SK-N-SH (cell line): ENCODE measurements around the gene KLHDC10. TPM values are rescaled to one million over a fixed set of nuclear protein-coding genes. Genes with fewer than 3 reads are reported as not detected.

Experiments
- CTCF ChIA-PET: fragments of 300-600, 350-600 bp; formaldehyde crosslinking; extraction: SDS; loops from one replicate; lab custom pipeline; 2021; lab: Yijun Ruan, JAX
- POLR2A ChIA-PET: fragments of 350-600 bp; sonication (Branson Sonifier 250); formaldehyde crosslinking; extraction: SDS; loops from one replicate; lab custom pipeline; 2020; ENCODE audit warnings: antibody characterized with exemption, inconsistent platforms; lab: Yijun Ruan, JAX
- DNase-seq: peaks from one replicate; pipeline ENCODE4 v3.0.0; 2012
- H2AFZ ChIP-seq: fragments of 200-600 bp; sonication (generic); 2 replicates; pipeline ENCODE4 v1.8.1; 2016; ENCODE audit warnings: antibody characterized with exemption, mild to moderate bottlenecking, low read depth
- H3F3A ChIP-seq: fragments of 200-600 bp; sonication (generic); replicated peaks from 2 replicates; pipeline ENCODE3; 2016; ENCODE audit warnings: antibody characterized with exemption, mild to moderate bottlenecking; ENCODE audit not compliant: insufficient read depth
- H3K27ac ChIP-seq, 2 experiments: fragments of 200-500 bp in 1 of 2; fragments of 200-600 bp in 1 of 2; sonication (Bioruptor generic) in 1 of 2; sonication (generic), shearing (Covaris generic) in 1 of 2; 2 replicates each; pipeline versions ENCODE4 v1.5.1 to v1.6.1; 2014 to 2016; ENCODE audit warnings: low read depth in 2 of 2, inconsistent platforms in 1 of 2, low read length in 1 of 2, mild to moderate bottlenecking in 1 of 2, mixed read lengths in 1 of 2
- H3K27me3 ChIP-seq: fragments of 200-600 bp; sonication (generic), shearing (Covaris generic); 2 replicates; pipeline ENCODE4 v1.6.1; 2016; ENCODE audit warnings: mixed run types; ENCODE audit not compliant: insufficient read depth
- H3K36me3 ChIP-seq, 2 experiments: fragments of 200-500 bp in 1 of 2; fragments of 200-600 bp in 1 of 2; sonication (Bioruptor generic) in 1 of 2; sonication (generic) in 1 of 2; replicated peaks in 1 of 2; 2 replicates each; pipeline versions ENCODE3 to v1.5.1; 2014 to 2016; ENCODE audit warnings: low read length in 1 of 2, mild to moderate bottlenecking in 1 of 2; ENCODE audit not compliant: insufficient read depth in 2 of 2, control insufficient read depth in 1 of 2
- H3K4me1 ChIP-seq, 2 experiments: fragments of 200-500 bp in 1 of 2; fragments of 200-600 bp in 1 of 2; sonication (Bioruptor generic) in 1 of 2; sonication (generic), shearing (Covaris generic) in 1 of 2; 2 replicates each; pipeline versions ENCODE4 v1.5.1 to v1.6.1; 2014 to 2016; ENCODE audit warnings: low read depth in 1 of 2, low read length in 1 of 2, mixed run types in 1 of 2; ENCODE audit not compliant: insufficient read depth in 2 of 2, control insufficient read depth in 1 of 2
- H3K4me2 ChIP-seq: fragments of 200-600 bp; sonication (generic), shearing (Covaris generic); 2 replicates; pipeline ENCODE4 v1.6.1; 2017; ENCODE audit warnings: mixed run types
- H3K4me3 ChIP-seq, 2 experiments: fragments of 200-500 bp in 1 of 2; fragments of 200-600 bp in 1 of 2; sonication (Bioruptor generic) in 1 of 2; sonication (generic), shearing (Covaris generic) in 1 of 2; 2 replicates each; pipeline versions ENCODE4 v1.5.1 to v1.8.1; 2014 to 2016; ENCODE audit warnings: low read depth in 2 of 2, inconsistent platforms in 1 of 2, low read length in 1 of 2, mild to moderate bottlenecking in 1 of 2, mixed read lengths in 1 of 2, moderate library complexity in 1 of 2
- H3K79me2 ChIP-seq: fragments of 200-600 bp; sonication (generic); 2 replicates; pipeline ENCODE4 v1.8.1; 2017; ENCODE audit warnings: mild to moderate bottlenecking; ENCODE audit not compliant: insufficient read depth
- H3K9ac ChIP-seq: fragments of 200-600 bp; sonication (generic); 2 replicates; pipeline ENCODE4 v1.6.1; 2017; ENCODE audit warnings: mixed run types
- H3K9me2 ChIP-seq: fragments of 200-600 bp; sonication (generic); 2 replicates; pipeline ENCODE4 v1.6.1; 2017; ENCODE audit warnings: mixed run types
- H3K9me3 ChIP-seq: fragments of 200-600 bp; sonication (generic); 2 replicates; pipeline ENCODE4 v1.6.1; 2017; ENCODE audit warnings: mixed run types, mild to moderate bottlenecking, moderate library complexity
- H4K20me1 ChIP-seq: fragments of 200-600 bp; sonication (generic); 2 replicates; pipeline ENCODE4 v1.6.1; 2017; ENCODE audit warnings: mild to moderate bottlenecking, mixed run types; ENCODE audit not compliant: insufficient read depth
- CHD2 ChIP-seq: fragments of 150-350 bp; IDR thresholded peaks from 2 replicates; pipeline ENCODE4 v1.6.1; 2018; ENCODE audit warnings: low read length; ENCODE audit not compliant: partially characterized antibody
- FOSL2 ChIP-seq: IDR thresholded peaks from 2 replicates; pipeline ENCODE4 v1.4.0; 2012; ENCODE audit warnings: low read depth, mild to moderate bottlenecking, moderate library complexity, borderline replicate concordance
- FOXJ3 ChIP-seq: sonication (generic); formaldehyde crosslinking; IDR thresholded peaks from 2 replicates; pipeline ENCODE4 v1.5.1; 2020; ENCODE audit warnings: mild to moderate bottlenecking, missing genetic modification reagents
- FOXM1 ChIP-seq: IDR thresholded peaks from 2 replicates; pipeline ENCODE4 v1.4.0; 2012; ENCODE audit warnings: low read depth, mild to moderate bottlenecking
- GATA2 ChIP-seq: sonication (generic); formaldehyde crosslinking; IDR thresholded peaks from 2 replicates; pipeline ENCODE4 v1.5.0; 2020; ENCODE audit warnings: mild to moderate bottlenecking, missing genetic modification reagents
- JUND ChIP-seq: IDR thresholded peaks from 2 replicates; pipeline ENCODE4 v1.4.0; 2012
- MXI1 ChIP-seq: IDR thresholded peaks from 2 replicates; pipeline ENCODE4 v1.6.1; 2012; ENCODE audit warnings: mild to moderate bottlenecking, low read depth, low read length, improper control_type of control experiment
- NFIC ChIP-seq: IDR thresholded peaks from 2 replicates; pipeline ENCODE4 v1.4.0; 2012; ENCODE audit warnings: borderline replicate concordance
- RCOR1 ChIP-seq: fragments of 150-350 bp; IDR thresholded peaks from 2 replicates; pipeline ENCODE4 v1.6.1; 2017; ENCODE audit warnings: antibody characterized with exemption, low read length
- RXRA ChIP-seq: IDR thresholded peaks from 2 replicates; pipeline ENCODE4 v1.4.0; 2012; ENCODE audit warnings: low read depth, mild to moderate bottlenecking, borderline replicate concordance
- SIN3A ChIP-seq: IDR thresholded peaks from 2 replicates; pipeline ENCODE4 v1.6.1; 2012; ENCODE audit warnings: low read depth, mild to moderate bottlenecking, low read length, moderate library complexity, borderline replicate concordance
- TAF1 ChIP-seq: IDR thresholded peaks from 2 replicates; pipeline ENCODE4 v1.6.1; 2012; ENCODE audit warnings: low read depth, mild to moderate bottlenecking, low read length, moderate library complexity, borderline replicate concordance
- TCF12 ChIP-seq: IDR thresholded peaks from 2 replicates; pipeline ENCODE4 v1.4.0; 2012
- WGBS: methylation state at CpG from one replicate; pipeline ENCODE4 v1.1.6; 2017; ENCODE audit warnings: low lambda C conversion rate; 5-methylcytosine and 5-hydroxymethylcytosine counted together
- polyA plus RNA-seq, 3 experiments: library from polyadenylated mRNA; depleted of rRNA; stranded (reverse); fragments of >200 nt; gene quantifications; 2 replicates each; pipeline ENCODE4 v1.2.3, GENCODE V29; 2012
- TF ChIP-seq, protein P1 (sequence below): IDR thresholded peaks from 2 replicates; pipeline ENCODE4 v1.6.1; 2012; ENCODE audit warnings: mild to moderate bottlenecking, low read depth, low read length, moderate library complexity
- TF ChIP-seq, protein P2 (sequence below): IDR thresholded peaks from 2 replicates; pipeline ENCODE4 v1.4.0; 2012; ENCODE audit warnings: low read depth
- TF ChIP-seq, protein P3 (sequence below): IDR thresholded peaks from 2 replicates; pipeline ENCODE4; 2012
- TF ChIP-seq, protein P4 (sequence below): IDR thresholded peaks from 2 replicates; pipeline ENCODE4 v1.4.0; 2012; ENCODE audit warnings: low read depth, borderline replicate concordance

KLHDC10 gene
- polyA plus RNA-seq, 1 of the 3 experiments (the other 2 are of a cell fraction): 15.9 TPM

DNA sequence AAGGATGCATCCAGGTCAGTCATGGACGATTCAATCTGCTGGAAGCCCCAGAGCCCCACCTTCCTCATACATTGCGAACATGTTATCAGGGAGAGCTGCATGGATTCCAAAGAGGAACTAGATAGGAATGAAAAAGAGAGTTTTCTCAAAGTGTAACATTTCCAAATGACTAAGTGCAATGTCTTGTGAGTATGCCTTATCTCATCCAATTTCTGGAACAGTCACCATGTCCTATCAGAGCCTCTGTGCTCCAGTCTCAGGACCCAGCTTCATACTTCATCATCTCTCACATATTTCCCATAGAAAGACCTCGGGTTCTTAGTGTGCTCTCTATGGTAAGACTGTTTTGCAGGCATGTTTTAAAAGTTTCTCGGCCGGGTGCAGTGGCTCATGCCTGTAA is 45.9 kb upstream of the KLHDC10 start:
- 97% methylated on average over 5 of the region's 5 CpGs for WGBS
- POLR2A ChIA-PET: no interaction called here
- no peaks in the 10 kb centered on the region for H3K9me2 ChIP-seq
- H4K20me1 ChIP-seq: no peaks in the 10 kb centered on the region
- no peaks in the 10 kb centered on the region for H3K27me3 ChIP-seq
- no peak overlapping the region for H2AFZ ChIP-seq
- peak overlapping the region in 1 of 2 experiments; percentile 94; a peak in 2 of 4 replicates for H3K27ac ChIP-seq
- H3K4me2 ChIP-seq: no peak overlapping the region
- DNase-seq: no peak
- H3K79me2 ChIP-seq: no peaks in the 10 kb centered on the region
- peaks cover 58 to 68% of the 10 kb centered on the region in 2 experiments for H3K36me3 ChIP-seq
- peaks cover 16% of the 10 kb centered on the region for H3F3A ChIP-seq
- no peak overlapping the region for H3K9ac ChIP-seq
- H3K4me1 ChIP-seq: peaks cover 5 to 7% of the 10 kb centered on the region in 2 experiments
- no peak overlapping the region for H3K4me3 ChIP-seq
- TF ChIP-seq, protein P1, sequence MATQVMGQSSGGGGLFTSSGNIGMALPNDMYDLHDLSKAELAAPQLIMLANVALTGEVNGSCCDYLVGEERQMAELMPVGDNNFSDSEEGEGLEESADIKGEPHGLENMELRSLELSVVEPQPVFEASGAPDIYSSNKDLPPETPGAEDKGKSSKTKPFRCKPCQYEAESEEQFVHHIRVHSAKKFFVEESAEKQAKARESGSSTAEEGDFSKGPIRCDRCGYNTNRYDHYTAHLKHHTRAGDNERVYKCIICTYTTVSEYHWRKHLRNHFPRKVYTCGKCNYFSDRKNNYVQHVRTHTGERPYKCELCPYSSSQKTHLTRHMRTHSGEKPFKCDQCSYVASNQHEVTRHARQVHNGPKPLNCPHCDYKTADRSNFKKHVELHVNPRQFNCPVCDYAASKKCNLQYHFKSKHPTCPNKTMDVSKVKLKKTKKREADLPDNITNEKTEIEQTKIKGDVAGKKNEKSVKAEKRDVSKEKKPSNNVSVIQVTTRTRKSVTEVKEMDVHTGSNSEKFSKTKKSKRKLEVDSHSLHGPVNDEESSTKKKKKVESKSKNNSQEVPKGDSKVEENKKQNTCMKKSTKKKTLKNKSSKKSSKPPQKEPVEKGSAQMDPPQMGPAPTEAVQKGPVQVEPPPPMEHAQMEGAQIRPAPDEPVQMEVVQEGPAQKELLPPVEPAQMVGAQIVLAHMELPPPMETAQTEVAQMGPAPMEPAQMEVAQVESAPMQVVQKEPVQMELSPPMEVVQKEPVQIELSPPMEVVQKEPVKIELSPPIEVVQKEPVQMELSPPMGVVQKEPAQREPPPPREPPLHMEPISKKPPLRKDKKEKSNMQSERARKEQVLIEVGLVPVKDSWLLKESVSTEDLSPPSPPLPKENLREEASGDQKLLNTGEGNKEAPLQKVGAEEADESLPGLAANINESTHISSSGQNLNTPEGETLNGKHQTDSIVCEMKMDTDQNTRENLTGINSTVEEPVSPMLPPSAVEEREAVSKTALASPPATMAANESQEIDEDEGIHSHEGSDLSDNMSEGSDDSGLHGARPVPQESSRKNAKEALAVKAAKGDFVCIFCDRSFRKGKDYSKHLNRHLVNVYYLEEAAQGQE: no peak
- TF ChIP-seq FOSL2 (no peak), FOXJ3 (CRISPR knock-in tag) (no peak), CHD2 (no peak), RCOR1 (no peak), GATA2 (no peak), MXI1 (no peak), RXRA (no peak), SIN3A (no peak), TAF1 (no peak), FOXM1 (no peak), JUND (no peak)
- TF ChIP-seq, protein P2, sequence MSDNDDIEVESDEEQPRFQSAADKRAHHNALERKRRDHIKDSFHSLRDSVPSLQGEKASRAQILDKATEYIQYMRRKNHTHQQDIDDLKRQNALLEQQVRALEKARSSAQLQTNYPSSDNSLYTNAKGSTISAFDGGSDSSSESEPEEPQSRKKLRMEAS: no peak
- TF ChIP-seq, protein P3, sequence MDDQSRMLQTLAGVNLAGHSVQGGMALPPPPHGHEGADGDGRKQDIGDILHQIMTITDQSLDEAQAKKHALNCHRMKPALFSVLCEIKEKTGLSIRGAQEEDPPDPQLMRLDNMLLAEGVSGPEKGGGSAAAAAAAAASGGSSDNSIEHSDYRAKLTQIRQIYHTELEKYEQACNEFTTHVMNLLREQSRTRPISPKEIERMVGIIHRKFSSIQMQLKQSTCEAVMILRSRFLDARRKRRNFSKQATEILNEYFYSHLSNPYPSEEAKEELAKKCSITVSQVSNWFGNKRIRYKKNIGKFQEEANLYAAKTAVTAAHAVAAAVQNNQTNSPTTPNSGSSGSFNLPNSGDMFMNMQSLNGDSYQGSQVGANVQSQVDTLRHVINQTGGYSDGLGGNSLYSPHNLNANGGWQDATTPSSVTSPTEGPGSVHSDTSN: no peak
- CTCF ChIA-PET: interaction anchor here (0.7 to 4.4 kb wide), 6 partner anchors 13 to 806 kb away, joined by 3 to 30 read pairs (median 3); no protein-coding TSS in a partner anchor
- H3K9me3 ChIP-seq: no peaks in the 10 kb centered on the region

DNA sequence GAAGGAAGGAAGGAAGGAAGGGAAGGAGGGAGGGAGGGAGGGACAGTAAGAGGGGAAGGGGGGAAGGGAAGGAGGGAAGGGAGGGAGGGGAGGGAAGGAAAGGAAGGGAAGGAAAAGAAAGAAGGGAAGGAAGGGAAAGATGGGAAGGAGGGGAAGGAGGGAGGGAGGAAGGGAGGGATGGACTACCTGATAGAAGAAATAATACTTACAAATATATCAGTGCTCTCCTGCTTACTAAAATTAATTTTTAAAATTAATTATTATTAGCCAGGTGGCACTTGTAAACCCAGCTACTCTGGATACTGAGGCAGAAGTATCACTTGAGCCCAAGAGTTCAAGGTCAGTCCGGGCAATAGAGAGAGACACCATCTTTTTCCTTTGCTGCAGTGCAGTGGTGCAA is 37.6 kb upstream of the KLHDC10 start:
- Histone ChIP-seq H3F3A (peaks cover 6% of the 10 kb centered on the region), H4K20me1 (no peaks in the 10 kb centered on the region), H3K4me2 (no peak overlapping the region), H3K27ac (no peak overlapping the region), H3K36me3 (peaks cover 26 to 52% of the 10 kb centered on the region in 2 experiments), H3K9ac (no peak overlapping the region), H3K4me1 (no peaks in the 10 kb centered on the region), H3K27me3 (no peaks in the 10 kb centered on the region), H3K9me3 (no peaks in the 10 kb centered on the region), H3K9me2 (no peaks in the 10 kb centered on the region), H3K4me3 (no peak overlapping the region), H3K79me2 (no peaks in the 10 kb centered on the region), H2AFZ (no peak overlapping the region)
- no peak for DNase-seq
- WGBS: 93% methylated on average over 1 of the region's 1 CpG
- CTCF ChIA-PET: no interaction called here
- POLR2A ChIA-PET: no interaction called here
- TF ChIP-seq, protein P1: no peak
- TF ChIP-seq MXI1: no peak
- TF ChIP-seq, protein P4, sequence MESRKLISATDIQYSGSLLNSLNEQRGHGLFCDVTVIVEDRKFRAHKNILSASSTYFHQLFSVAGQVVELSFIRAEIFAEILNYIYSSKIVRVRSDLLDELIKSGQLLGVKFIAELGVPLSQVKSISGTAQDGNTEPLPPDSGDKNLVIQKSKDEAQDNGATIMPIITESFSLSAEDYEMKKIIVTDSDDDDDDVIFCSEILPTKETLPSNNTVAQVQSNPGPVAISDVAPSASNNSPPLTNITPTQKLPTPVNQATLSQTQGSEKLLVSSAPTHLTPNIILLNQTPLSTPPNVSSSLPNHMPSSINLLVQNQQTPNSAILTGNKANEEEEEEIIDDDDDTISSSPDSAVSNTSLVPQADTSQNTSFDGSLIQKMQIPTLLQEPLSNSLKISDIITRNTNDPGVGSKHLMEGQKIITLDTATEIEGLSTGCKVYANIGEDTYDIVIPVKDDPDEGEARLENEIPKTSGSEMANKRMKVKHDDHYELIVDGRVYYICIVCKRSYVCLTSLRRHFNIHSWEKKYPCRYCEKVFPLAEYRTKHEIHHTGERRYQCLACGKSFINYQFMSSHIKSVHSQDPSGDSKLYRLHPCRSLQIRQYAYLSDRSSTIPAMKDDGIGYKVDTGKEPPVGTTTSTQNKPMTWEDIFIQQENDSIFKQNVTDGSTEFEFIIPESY: no peak
- TF ChIP-seq TCF12: no peak
- no peak for TF ChIP-seq NFIC
